B cell (primary cell): ENCODE data around the gene RABGAP1L. TPM values are rescaled to one million over a fixed set of nuclear protein-coding genes. Genes with fewer than 3 reads are reported as not detected.

ENCODE experiments used
- ATAC-seq: fragments of 200-7000 bp; cut with Tn5 transposase; one replicate; pipeline ENCODE4 v1.10.0; 2021; ENCODE audit warnings: low read depth, mild to moderate bottlenecking, moderate number of reproducible peaks, moderate library complexity
- CTCF ChIA-PET: fragments of 350-600 bp; sonication (Branson Sonifier 250); formaldehyde crosslinking; loops from one replicate; lab custom pipeline; 2021; ENCODE audit warnings: antibody characterized with exemption, inconsistent platforms; lab: Charles Lee
- POLR2A ChIA-PET: fragments of 350-600 bp; sonication (Branson Sonifier 250); formaldehyde crosslinking; loops from one replicate; lab custom pipeline; 2021; ENCODE audit warnings: antibody characterized with exemption; lab: Charles Lee
- DNase-seq: peaks from one replicate; pipeline ENCODE4 v3.0.0; 2013
- H2AFZ ChIP-seq: 2 replicates; pipeline ENCODE4 v1.6.1; 2012; ENCODE audit warnings: mild to moderate bottlenecking, low read depth, low read length; ENCODE audit not compliant: insufficient read depth, poor library complexity, severe bottlenecking
- H3K27ac ChIP-seq, 2 donors: 1 replicate in 1 of 2; 2 replicates in 1 of 2; pipeline ENCODE4 v1.5.1; 2012 to 2013; ENCODE audit warnings: low read length in 2 of 2, mild to moderate bottlenecking in 2 of 2, moderate library complexity in 1 of 2
- H3K27me3 ChIP-seq, 4 experiments: fragments of 200-600 bp in 1 of 4; sonication (generic) in 1 of 4; replicated peaks in 1 of 4; 1 replicate in 2 of 4; 2 replicates in 2 of 4; pipeline versions ENCODE4 v1.6.1 to v1.7.0; 2013 to 2016; ENCODE audit warnings: low read length in 3 of 4, mild to moderate bottlenecking in 2 of 4, mixed read lengths in 1 of 4, moderate library complexity in 1 of 4; ENCODE audit not compliant: insufficient read depth in 4 of 4, control insufficient read depth in 3 of 4; ENCODE audit errors: control extremely low read depth in 1 of 4
- H3K36me3 ChIP-seq, 2 experiments: replicated peaks in 1 of 2; 1 replicate in 1 of 2; 2 replicates in 1 of 2; pipeline versions ENCODE4 v1.6.1 to v1.7.1; 2013; ENCODE audit warnings: low read length in 1 of 2; ENCODE audit not compliant: insufficient read depth in 2 of 2, control insufficient read depth in 1 of 2; ENCODE audit errors: control extremely low read depth in 1 of 2, extremely low read depth in 1 of 2
- H3K4me1 ChIP-seq, 2 donors: fragments of 200-600 bp in 1 of 2; sonication (generic) in 1 of 2; 1 replicate in 1 of 2; 2 replicates in 1 of 2; pipeline versions ENCODE4 v1.5.1 to v1.6.1; 2013 to 2017; ENCODE audit warnings: low read length in 2 of 2; ENCODE audit not compliant: control insufficient read depth in 2 of 2, insufficient read depth in 2 of 2
- H3K4me2 ChIP-seq: replicated peaks from 2 replicates; pipeline ENCODE3; 2012; ENCODE audit warnings: mild to moderate bottlenecking, low read depth, low read length; ENCODE audit not compliant: poor library complexity, severe bottlenecking
- H3K4me3 ChIP-seq, 5 experiments: fragments of 200-600 bp in 1 of 5; sonication (generic) in 1 of 5; 1 replicate in 3 of 5; 2 replicates in 2 of 5; pipeline versions ENCODE4 v1.5.1 to v1.7.0; 2011 to 2016; ENCODE audit warnings: low read length in 4 of 5, mild to moderate bottlenecking in 4 of 5, low read depth in 2 of 5, control low read depth in 1 of 5, moderate library complexity in 1 of 5; ENCODE audit not compliant: insufficient read depth in 1 of 5; ENCODE audit errors: control extremely low read depth in 1 of 5, extremely low read depth in 1 of 5
- H3K79me2 ChIP-seq: fragments of 200-600 bp; sonication (generic); one replicate; pipeline ENCODE4 v1.6.0; 2016; ENCODE audit warnings: low read length; ENCODE audit not compliant: control insufficient read depth, insufficient read depth
- H3K9ac ChIP-seq: fragments of 200-600 bp; sonication (generic); 2 replicates; pipeline ENCODE4 v1.6.1; 2017; ENCODE audit warnings: mild to moderate bottlenecking, low read length, moderate library complexity
- H3K9me3 ChIP-seq, 3 donors: one replicate each; pipeline versions ENCODE4 v1.6.1 to v1.7.1; 2013; ENCODE audit warnings: low read length in 2 of 3; ENCODE audit not compliant: control insufficient read depth in 2 of 3, insufficient read depth in 1 of 3; ENCODE audit errors: control extremely low read depth in 1 of 3
- H4K20me1 ChIP-seq: 2 replicates; pipeline ENCODE4 v1.6.0; 2012; ENCODE audit warnings: mild to moderate bottlenecking, low read length; ENCODE audit not compliant: insufficient read depth, control insufficient read depth, poor library complexity, severe bottlenecking
- H3K27ac Mint-ChIP-seq: one replicate; pipeline ENCODE4 v1.8.0; 2021; ENCODE audit warnings: mixed read lengths
- H3K27me3 Mint-ChIP-seq: one replicate; pipeline ENCODE4 v1.8.0; 2021; ENCODE audit warnings: mixed read lengths
- H3K4me1 Mint-ChIP-seq: one replicate; pipeline ENCODE4 v1.8.0; 2021; ENCODE audit warnings: mixed read lengths
- H3K4me3 Mint-ChIP-seq: one replicate; pipeline ENCODE4 v1.8.0; 2021; ENCODE audit warnings: mixed read lengths
- H3K9me3 Mint-ChIP-seq: one replicate; pipeline ENCODE4 v1.8.0; 2022; ENCODE audit warnings: mixed read lengths; ENCODE audit not compliant: insufficient read depth
- EZH2 ChIP-seq: IDR thresholded peaks from 2 replicates; pipeline ENCODE4 v1.6.1; 2012; ENCODE audit warnings: borderline replicate concordance, low read depth, mild to moderate bottlenecking, moderate library complexity, low read length; ENCODE audit not compliant: insufficient read depth, poor library complexity, severe bottlenecking
- WGBS: methylation state at CpG from one replicate; pipeline ENCODE4 v1.1.5; 2013; ENCODE audit warnings: missing lambda C conversion rate; ENCODE audit not compliant: insufficient coverage; 5-methylcytosine and 5-hydroxymethylcytosine counted together
- intact Hi-C: fragments of 100-400 bp; cut with micrococcal nuclease; formaldehyde crosslinking; loops from one replicate; pipeline ENCODE4 v1.10.0; 2022
- polyA plus RNA-seq: library from polyadenylated mRNA; depleted of rRNA; stranded (reverse); fragments of >200 nt; gene quantifications from 2 replicates; pipeline ENCODE4 v1.2.3, GENCODE V29; 2012
- total RNA-seq, 2 donors: library from RNA; stranded (reverse); fragments of 120-200 nt in 1 of 2; gene quantifications; 1 replicate in 1 of 2; 2 replicates in 1 of 2; pipeline versions ENCODE4 v1.2.3 to v1.2.4, GENCODE V29; 2013 to 2022
- TF ChIP-seq, protein P1 (sequence below): fragments of 200-600 bp; IDR thresholded peaks from one replicate; pipeline ENCODE4 v1.8.0; 2022; ENCODE audit warnings: antibody characterized with exemption, mild to moderate bottlenecking

RABGAP1L gene
- total and polyA plus RNA-seq, 2 donors (not counting 1 experiment from before 2014, with no cell fraction given): 34.9 to 159 TPM

DNA sequence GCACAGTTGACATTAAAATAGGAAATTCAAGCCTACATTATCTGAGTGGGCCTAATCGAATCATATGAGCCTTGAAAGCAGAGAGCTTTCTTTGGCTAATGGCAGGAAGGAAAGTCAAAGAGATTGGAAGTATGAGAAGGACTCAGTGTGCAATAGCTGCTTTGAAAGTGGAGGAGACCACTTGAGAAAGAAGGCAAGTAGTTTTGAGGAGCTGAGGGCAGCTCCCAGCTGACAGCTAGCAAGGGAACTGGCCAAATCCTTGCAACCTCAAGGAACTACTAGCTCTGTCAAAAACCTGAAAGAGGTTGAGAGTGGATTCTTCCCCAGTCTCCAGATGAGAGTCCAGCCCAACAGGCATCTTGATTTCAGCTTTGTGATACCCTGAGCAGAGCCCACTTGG is 691.4 kb downstream of the RABGAP1L start:
- intact Hi-C loops: no loop called here
- H3K9ac ChIP-seq: no peak overlapping the region
- H3K36me3 ChIP-seq: no peaks in the 10 kb centered on the region
- H3K27ac ChIP-seq: no peak overlapping the region
- ChIA-PET POLR2A (no interaction called here), CTCF (interaction anchor here (0.8 kb wide), 1 partner anchor 274 kb away, joined by 3 read pairs; no protein-coding TSS in a partner anchor)
- ATAC-seq: no peak
- no peaks in the 10 kb centered on the region for H3K27me3 ChIP-seq
- TF ChIP-seq, protein P1, sequence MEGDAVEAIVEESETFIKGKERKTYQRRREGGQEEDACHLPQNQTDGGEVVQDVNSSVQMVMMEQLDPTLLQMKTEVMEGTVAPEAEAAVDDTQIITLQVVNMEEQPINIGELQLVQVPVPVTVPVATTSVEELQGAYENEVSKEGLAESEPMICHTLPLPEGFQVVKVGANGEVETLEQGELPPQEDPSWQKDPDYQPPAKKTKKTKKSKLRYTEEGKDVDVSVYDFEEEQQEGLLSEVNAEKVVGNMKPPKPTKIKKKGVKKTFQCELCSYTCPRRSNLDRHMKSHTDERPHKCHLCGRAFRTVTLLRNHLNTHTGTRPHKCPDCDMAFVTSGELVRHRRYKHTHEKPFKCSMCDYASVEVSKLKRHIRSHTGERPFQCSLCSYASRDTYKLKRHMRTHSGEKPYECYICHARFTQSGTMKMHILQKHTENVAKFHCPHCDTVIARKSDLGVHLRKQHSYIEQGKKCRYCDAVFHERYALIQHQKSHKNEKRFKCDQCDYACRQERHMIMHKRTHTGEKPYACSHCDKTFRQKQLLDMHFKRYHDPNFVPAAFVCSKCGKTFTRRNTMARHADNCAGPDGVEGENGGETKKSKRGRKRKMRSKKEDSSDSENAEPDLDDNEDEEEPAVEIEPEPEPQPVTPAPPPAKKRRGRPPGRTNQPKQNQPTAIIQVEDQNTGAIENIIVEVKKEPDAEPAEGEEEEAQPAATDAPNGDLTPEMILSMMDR: no peak
- no peak for TF ChIP-seq EZH2
- H3K4me1 Mint-ChIP-seq: no peaks in the 10 kb centered on the region
- no peaks in the 10 kb centered on the region for H3K27me3 Mint-ChIP-seq
- H3K4me1 ChIP-seq: no peaks in the 10 kb centered on the region
- no peaks in the 10 kb centered on the region for H4K20me1 ChIP-seq
- no peak overlapping the region for H3K4me3 Mint-ChIP-seq
- H3K9me3 ChIP-seq: no peaks in the 10 kb centered on the region
- H3K4me2 ChIP-seq: no peak overlapping the region
- DNase-seq: no peak
- no peak overlapping the region for H2AFZ ChIP-seq
- H3K9me3 Mint-ChIP-seq: no peaks in the 10 kb centered on the region
- 100% methylated on average over 1 of the region's 1 CpG for WGBS
- no peaks in the 10 kb centered on the region for H3K79me2 ChIP-seq
- no peak overlapping the region for H3K4me3 ChIP-seq
- H3K27ac Mint-ChIP-seq: no peak overlapping the region

DNA sequence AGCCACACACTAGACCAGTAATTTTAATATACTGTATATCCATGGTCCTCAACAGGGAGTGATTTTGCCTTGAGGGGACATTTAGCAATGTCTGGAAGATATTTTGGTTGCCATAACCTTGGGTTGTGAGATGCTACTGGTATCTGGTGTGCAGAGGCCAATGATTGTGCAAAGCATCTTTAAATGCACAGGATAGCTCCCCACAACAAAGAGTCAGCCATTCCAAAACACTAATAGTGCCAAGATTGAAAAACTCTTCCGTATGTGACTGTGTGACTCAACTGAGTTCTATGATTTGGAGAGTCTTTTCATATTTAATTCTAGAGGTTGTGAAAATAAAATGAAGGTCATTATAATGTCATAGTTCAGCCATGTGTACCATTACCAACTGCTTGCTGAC is 699.0 kb downstream of the RABGAP1L start:
- Histone ChIP-seq H3K4me3 (no peak overlapping the region), H3K4me1 (no peaks in the 10 kb centered on the region), H4K20me1 (no peaks in the 10 kb centered on the region), H2AFZ (no peak overlapping the region), H3K27ac (no peak overlapping the region), H3K9ac (no peak overlapping the region), H3K27me3 (no peaks in the 10 kb centered on the region), H3K36me3 (no peaks in the 10 kb centered on the region), H3K4me2 (no peak overlapping the region), H3K79me2 (no peaks in the 10 kb centered on the region), H3K9me3 (peaks cover 0 to 12% (median 0%) of the 10 kb centered on the region in 3 donors)
- intact Hi-C loops: no loop called here
- ChIA-PET POLR2A (no interaction called here), CTCF (interaction anchor here (0.7 kb wide), 1 partner anchor 24 kb away, joined by 3 read pairs; no protein-coding TSS in a partner anchor)
- Mint-ChIP-seq H3K27me3 (no peaks in the 10 kb centered on the region), H3K27ac (no peak overlapping the region), H3K9me3 (no peaks in the 10 kb centered on the region), H3K4me1 (no peaks in the 10 kb centered on the region), H3K4me3 (no peak overlapping the region)
- DNase-seq: no peak
- no peak for ATAC-seq
- WGBS: no CpG with 5 or more reads among the region's 1 CpG
- TF ChIP-seq EZH2: no peak
- TF ChIP-seq, protein P1: no peak
